Panc1 (cell line): ENCODE results near the gene NEURL1B. TPM values are rescaled to one million over a fixed set of nuclear protein-coding genes. Genes with fewer than 3 reads are reported as not detected.

Source experiments
- ATAC-seq: fragments of 200-7000 bp; cut with Tn5 transposase; 2 replicates; pipeline ENCODE4 v1.9.1; 2020; ENCODE audit warnings: mild to moderate bottlenecking, moderate library complexity
- BruUV-seq: library from RNA; stranded (reverse); fragments of 400-500 nt; replicated peaks from 2 replicates; lab custom pipeline; 2021; lab: Mats Ljungman, UMichigan
- CTCF ChIA-PET: fragments of 300-600 bp; sonication (Branson Sonifier 250); formaldehyde crosslinking; loops from one replicate; lab custom pipeline; 2022; ENCODE audit warnings: antibody characterized with exemption; lab: Charles Lee
- POLR2A ChIA-PET: fragments of 300-600 bp; sonication (Branson Sonifier 250); formaldehyde crosslinking; loops from one replicate; lab custom pipeline; 2022; ENCODE audit warnings: antibody characterized with exemption; lab: Charles Lee
- DNase-seq: peaks from one replicate; pipeline ENCODE4 v3.0.0-alpha.2; 2010; ENCODE audit warnings: low read depth, low spot score
- H3K27ac ChIP-seq: 2 replicates; pipeline ENCODE4 v1.5.1; 2011; ENCODE audit warnings: mild to moderate bottlenecking, low read length, inconsistent platforms
- H3K27me3 ChIP-seq: fragments of 200-500 bp; sonication (Bioruptor generic); 2 replicates; pipeline ENCODE4 v1.6.0; 2014; ENCODE audit warnings: low read length, inconsistent platforms; ENCODE audit not compliant: control insufficient read depth, insufficient read depth
- H3K36me3 ChIP-seq: fragments of 200-500 bp; sonication (Bioruptor generic); 2 replicates; pipeline ENCODE4 v1.5.1; 2014; ENCODE audit warnings: inconsistent platforms, mild to moderate bottlenecking, low read length, moderate library complexity; ENCODE audit not compliant: control insufficient read depth, insufficient read depth
- H3K4me1 ChIP-seq: 2 replicates; pipeline ENCODE4 v1.5.1; 2011; ENCODE audit warnings: inconsistent platforms, mild to moderate bottlenecking, low read length, moderate library complexity; ENCODE audit not compliant: control insufficient read depth, insufficient read depth
- H3K4me3 ChIP-seq, 2 experiments: 2 replicates each; pipeline ENCODE4 v1.5.1; 2011 to 2012; ENCODE audit warnings: low read depth in 2 of 2, low read length in 2 of 2, mild to moderate bottlenecking in 2 of 2, inconsistent platforms in 1 of 2, moderate library complexity in 1 of 2
- H3K9me3 ChIP-seq: fragments of 200-500 bp; sonication (Bioruptor generic); 2 replicates; pipeline ENCODE4 v1.5.1; 2014; ENCODE audit warnings: low read depth, mild to moderate bottlenecking, inconsistent platforms, low read length, moderate library complexity; ENCODE audit not compliant: control insufficient read depth, insufficient read depth
- CTCF ChIP-seq: fragments of 450-650 bp; IDR thresholded peaks from 2 replicates; pipeline ENCODE4 v1.5.1; 2017; ENCODE audit warnings: mild to moderate bottlenecking
- POLR2AphosphoS5 ChIP-seq: IDR thresholded peaks from 2 replicates; pipeline ENCODE4 v1.6.1; 2012; ENCODE audit warnings: mild to moderate bottlenecking, low read depth, low read length, moderate library complexity
- REST ChIP-seq, 2 experiments: IDR thresholded peaks; 2 replicates each; pipeline ENCODE4 v1.6.1; 2011 to 2012; ENCODE audit warnings: low read depth in 2 of 2, control low read depth in 1 of 2, low read length in 1 of 2, mild to moderate bottlenecking in 1 of 2, moderate library complexity in 1 of 2; ENCODE audit not compliant: insufficient read depth in 1 of 2
- SIN3A ChIP-seq: IDR thresholded peaks from 2 replicates; pipeline ENCODE4 v1.6.1; 2012; ENCODE audit warnings: low read depth, mild to moderate bottlenecking, low read length, moderate library complexity, borderline replicate concordance; ENCODE audit not compliant: insufficient read depth
- TCF7L2 ChIP-seq: IDR thresholded peaks from 2 replicates; pipeline ENCODE4 v1.6.1; 2011; ENCODE audit warnings: mild to moderate bottlenecking, low read depth, low read length, inconsistent platforms
- in situ Hi-C: cut with HindIII; loops from 2 replicates; pipeline ENCODE4 v1.10.0; 2016; ENCODE audit warnings: low sequenced_read_pairs, low pct_unique_long_range_greater_than_20kb
- intact Hi-C: fragments of 100-400 bp; cut with micrococcal nuclease; formaldehyde crosslinking; loops from one replicate; pipeline ENCODE4 v1.10.0; 2022; ENCODE audit not compliant: unreplicated experiment
- total RNA-seq: library from RNA; stranded (reverse); gene quantifications from one replicate; pipeline ENCODE4 v1.2.1, GENCODE V29; 2021; ENCODE audit not compliant: unreplicated experiment

NEURL1B gene
- total RNA-seq, 1 experiment from 2014 or later = 5.3 TPM

- DNase-seq = no peak
- Histone ChIP-seq H3K27me3 (no peaks in the 10 kb centered on the region), H3K9me3 (no peaks in the 10 kb centered on the region), H3K27ac (no peak overlapping the region), H3K4me1 (peaks cover 39% of the 10 kb centered on the region), H3K4me3 (no peak overlapping the region), H3K36me3 (no peaks in the 10 kb centered on the region)
- BruUV-seq = no TSS peak
- CTCF ChIA-PET = no interaction called here
- POLR2A ChIA-PET = no interaction called here
- TF ChIP-seq SIN3A (no peak), CTCF (no peak), POLR2AphosphoS5 (no peak), TCF7L2 (no peak), REST (IDR thresholded peaks at IDR 0.05; ENCODE audit: insufficient read depth in 1 of 2, low read depth in 2 of 2, low read length in 1 of 2) (no peak)
- intact Hi-C loops (loop anchor here (10.0 kb wide), 2 partner anchors 146 to 186 kb away; no protein-coding TSS in a partner anchor), in situ Hi-C loops (no loop called here)
- no peak for ATAC-seq
Observed at GRCh38 chr5:172718527-172719114, 77.6 kb downstream of the NEURL1B start.

- in situ Hi-C loops (no loop called here), intact Hi-C loops (loop anchor here (10.0 kb wide), 2 partner anchors 146 to 186 kb away; no protein-coding TSS in a partner anchor)
- DNase-seq = no peak
- Histone ChIP-seq H3K27me3 (no peaks in the 10 kb centered on the region), H3K36me3 (no peaks in the 10 kb centered on the region), H3K4me1 (peaks cover 33% of the 10 kb centered on the region), H3K4me3 (no peak overlapping the region), H3K9me3 (no peaks in the 10 kb centered on the region), H3K27ac (no peak overlapping the region)
- no peak for TF ChIP-seq TCF7L2
- TF ChIP-seq POLR2AphosphoS5 = no peak
- no peak for TF ChIP-seq CTCF
- TF ChIP-seq REST (IDR thresholded peaks at IDR 0.05; ENCODE audit: insufficient read depth in 1 of 2, low read depth in 2 of 2, low read length in 1 of 2) = no peak
- TF ChIP-seq SIN3A = no peak
- no peak for ATAC-seq
- ChIA-PET CTCF (no interaction called here), POLR2A (no interaction called here)
- no TSS peak for BruUV-seq
Observed at GRCh38 chr5:172719211-172719610, 78.1 kb downstream of the NEURL1B start.
